Heart right ventricle (tissue), 16 donors: ENCODE measurements around the gene CDC20B. TPM values are rescaled to one million over a fixed set of nuclear protein-coding genes. Genes with fewer than 3 reads are reported as not detected.

Experiments used
- ATAC-seq, 8 donors: fragments of 200-7000 bp; cut with Tn5 transposase; one replicate each; pipeline ENCODE4 v1.9.1; 2020; ENCODE audit warnings: mild to moderate bottlenecking in 8 of 8, moderate library complexity in 8 of 8, moderate number of reproducible peaks in 1 of 8
- DNase-seq, 2 donors: peaks; one replicate each; pipeline ENCODE4 v3.0.0-alpha.2; 2020
- H3K27ac ChIP-seq, 10 donors: fragments of 200-600 bp; sonication (generic) in 2 of 10; one replicate each; pipeline versions ENCODE4 v1.5.0 to v1.8.0; 2020 to 2022; ENCODE audit warnings: mild to moderate bottlenecking in 3 of 10
- H3K27me3 ChIP-seq, 7 donors: fragments of 200-600 bp; one replicate each; pipeline ENCODE4 v1.8.0; 2021 to 2022; ENCODE audit warnings: mild to moderate bottlenecking in 2 of 7
- H3K36me3 ChIP-seq, 9 donors: fragments of 200-600 bp; sonication (generic) in 1 of 9; one replicate each; pipeline versions ENCODE4 v1.5.0 to v1.8.0; 2020 to 2022; ENCODE audit warnings: mild to moderate bottlenecking in 2 of 9
- H3K4me1 ChIP-seq, 9 donors: fragments of 200-600 bp; sonication (generic) in 1 of 9; one replicate each; pipeline versions ENCODE4 v1.5.0 to v1.8.0; 2020 to 2022; ENCODE audit warnings: mild to moderate bottlenecking in 4 of 9
- H3K4me3 ChIP-seq, 10 donors: fragments of 200-600 bp; sonication (generic) in 2 of 10; one replicate each; pipeline versions ENCODE4 v1.5.0 to v1.8.0; 2020 to 2022; ENCODE audit warnings: mild to moderate bottlenecking in 7 of 10, moderate library complexity in 2 of 10
- H3K9me3 ChIP-seq, 11 donors: fragments of 200-600 bp in 10 of 11; sonication (generic) in 2 of 11; one replicate each; pipeline versions ENCODE4 v1.5.0 to v1.8.0; 2013 to 2022; ENCODE audit warnings: mild to moderate bottlenecking in 2 of 11, control low read depth in 1 of 11, moderate library complexity in 1 of 11
- WGBS, 2 donors: extraction: QIAGEN DNeasy Blood & Tissue Kit; methylation state at CpG; one replicate each; pipeline ENCODE4 v1.1.7; 2013; ENCODE audit warnings: inconsistent platforms in 1 of 2; 5-methylcytosine and 5-hydroxymethylcytosine counted together
- intact Hi-C, 10 donors: fragments of 100-400 bp; cut with DNase I; formaldehyde crosslinking; loops; one replicate each; pipeline versions ENCODE4 v1.11.1 to v1.14.2; 2022
- polyA plus RNA-seq, 2 donors: library from polyadenylated mRNA; stranded (reverse); fragments of 200-250 nt; gene quantifications; one replicate each; pipeline ENCODE4 v1.2.3, GENCODE V29; 2013
- total RNA-seq, 10 donors: library from RNA; stranded (reverse); fragmentation: NEBNext Ultra II Directional in 3 of 10; extraction: Animal tissue kit (Norgen Biotek cat#: 25700) in 3 of 10; gene quantifications; one replicate each; pipeline versions ENCODE4 v1.2.1 to v1.2.4, GENCODE V29; 2021 to 2023
- TF ChIP-seq, protein P1 (sequence below), 9 donors: fragments of 200-600 bp; sonication (generic) in 2 of 9; IDR thresholded peaks; one replicate each; pipeline versions ENCODE4 v1.5.0 to v1.8.0; 2021 to 2022; ENCODE audit warnings: antibody characterized with exemption in 9 of 9, mild to moderate bottlenecking in 5 of 9, moderate library complexity in 1 of 9
- donor health status: Arrhythmogenic right ventricular cardiomyopathy.
- donor health status: ischemic (EF 13 %, LVEDD 7.1; RV severe dilation, severe dysfunction).
- donor health status: healthy with polysubstance abuse.
- donor health status: DM: no; HTN: yes; CAD: no.
- donor health status: DM: no; HTN: no; CAD: no.
- donor health status: ischemic (EF 25% LVEDD 6.9; RV normal size, moderate dysfunction).
- donor health status: ischemic (EF 25% LVEDD 5.7; RV mildly dilated, moderate dysfunction).
- donor health status: healthy.
- donor health status: DM: yes; HTN: yes; CAD: no.
- donor health status: Ischemic cardiomyopathy.
- donor health status: ischemic (EF 35%, LVEDD 5.7; RV mildly dilated, moderate dysfunction).
- donor health status: nonischemic (EF 11% LVEDD 7.7; RV severe dilation, severe dysfunction).
- donor health status: DM: yes; HTN: yes; CAD: no.
- donor health status: PGD.
- donor health status: ischemic (EF 29% LVEDD 5.4; RV normal size, mild dysfunction).
- donor health status: nonischemic (EF 23%, LVEDD 6.1; RV moderate dilation, normal function).

Gene CDC20B
- total and polyA plus RNA-seq, 12 donors = not detected

DNA sequence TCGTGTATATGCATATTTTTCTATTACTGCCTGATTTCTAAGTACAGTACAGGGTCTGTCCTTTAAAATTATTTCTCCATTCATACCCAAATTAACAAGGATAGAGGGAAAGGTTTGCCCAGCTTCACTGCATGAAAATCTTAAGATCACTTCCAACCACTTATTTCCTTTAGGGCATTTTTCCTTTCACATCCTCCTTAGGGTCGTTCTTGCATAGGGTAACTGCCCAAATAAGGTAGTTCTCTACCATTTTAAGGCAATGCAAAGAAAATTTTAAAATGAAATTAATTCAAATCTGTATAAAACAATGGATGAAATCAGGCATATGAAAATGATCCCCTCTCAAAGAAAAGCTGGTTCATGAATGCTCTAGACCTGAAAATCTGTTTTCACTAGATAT is 4.1 kb upstream of the CDC20B start:
- ATAC-seq (no peak), DNase-seq (no peak)
- Histone ChIP-seq H3K27ac (no peak overlapping the region), H3K9me3 (no peaks in the 10 kb centered on the region), H3K27me3 (peaks cover 0 to 97% (median 84%) of the 10 kb centered on the region in 7 donors), H3K4me1 (peaks cover 12 to 32% (median 28%) of the 10 kb centered on the region in 9 donors), H3K4me3 (no peak overlapping the region), H3K36me3 (no peaks in the 10 kb centered on the region)
- TF ChIP-seq, protein P1, sequence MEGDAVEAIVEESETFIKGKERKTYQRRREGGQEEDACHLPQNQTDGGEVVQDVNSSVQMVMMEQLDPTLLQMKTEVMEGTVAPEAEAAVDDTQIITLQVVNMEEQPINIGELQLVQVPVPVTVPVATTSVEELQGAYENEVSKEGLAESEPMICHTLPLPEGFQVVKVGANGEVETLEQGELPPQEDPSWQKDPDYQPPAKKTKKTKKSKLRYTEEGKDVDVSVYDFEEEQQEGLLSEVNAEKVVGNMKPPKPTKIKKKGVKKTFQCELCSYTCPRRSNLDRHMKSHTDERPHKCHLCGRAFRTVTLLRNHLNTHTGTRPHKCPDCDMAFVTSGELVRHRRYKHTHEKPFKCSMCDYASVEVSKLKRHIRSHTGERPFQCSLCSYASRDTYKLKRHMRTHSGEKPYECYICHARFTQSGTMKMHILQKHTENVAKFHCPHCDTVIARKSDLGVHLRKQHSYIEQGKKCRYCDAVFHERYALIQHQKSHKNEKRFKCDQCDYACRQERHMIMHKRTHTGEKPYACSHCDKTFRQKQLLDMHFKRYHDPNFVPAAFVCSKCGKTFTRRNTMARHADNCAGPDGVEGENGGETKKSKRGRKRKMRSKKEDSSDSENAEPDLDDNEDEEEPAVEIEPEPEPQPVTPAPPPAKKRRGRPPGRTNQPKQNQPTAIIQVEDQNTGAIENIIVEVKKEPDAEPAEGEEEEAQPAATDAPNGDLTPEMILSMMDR (IDR thresholded peaks at IDR 0.05) = no peak
- intact Hi-C loops = loop anchor here in 7 of 10 donors (5.0 to 10.0 kb wide), 6 partner anchors 45 to 528 kb away; partner anchors contain the start of genes CCNO (in 3 of the 7) and MCIDAS (in 2 of the 7)
- WGBS, 2 donors = 21 to 27% methylated on average over 2 of the region's 2 CpGs

DNA sequence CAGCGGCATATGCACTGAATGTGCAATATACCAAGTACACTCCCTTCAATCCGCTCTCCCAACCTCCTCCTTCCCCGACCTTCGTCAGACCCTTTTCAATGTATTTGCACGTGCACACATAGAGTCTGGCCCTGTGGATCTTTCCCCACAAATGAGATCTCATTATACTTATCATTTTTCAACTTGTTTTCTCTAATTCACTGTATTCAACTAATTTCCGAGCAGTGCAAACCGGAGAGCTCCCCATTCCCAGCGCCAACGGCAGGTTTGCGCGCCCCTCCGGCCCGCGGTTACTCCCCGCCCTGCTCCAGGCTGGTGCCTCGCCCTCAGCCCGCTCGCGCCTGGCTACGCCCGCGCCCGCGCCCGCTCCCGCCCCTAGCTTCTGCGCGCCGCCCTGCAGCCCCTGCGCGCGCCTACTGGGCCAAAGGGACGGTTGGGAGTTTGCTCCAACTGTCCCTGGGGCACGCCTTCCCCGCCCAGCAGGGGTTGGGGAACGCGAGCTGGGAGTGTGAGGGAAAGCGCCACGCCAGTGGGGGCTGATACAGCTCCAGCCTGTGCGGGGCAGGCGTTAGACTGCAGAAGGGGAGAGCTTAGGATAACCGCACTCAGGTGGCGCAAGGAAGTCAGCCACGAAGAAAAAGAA is 3.3 kb upstream of the CDC20B start:
- ATAC-seq = peak; percentile 31 to 81 (median 58)
- intact Hi-C loops = loop anchor here in 7 of 10 donors (5.0 to 10.0 kb wide), 6 partner anchors 46 to 529 kb away; partner anchors contain the start of genes CCNO (in 3 of the 7) and MCIDAS (in 2 of the 7)
- DNase-seq = peak in 1 of 2 donors; percentile 30
- H3K4me3 ChIP-seq = peak overlapping the region in 9 of 10 donors; percentile 2 to 44 (median 29)
- peaks cover 0 to 98% (median 84%) of the 10 kb centered on the region in 7 donors for H3K27me3 ChIP-seq
- no peaks in the 10 kb centered on the region for H3K36me3 ChIP-seq
- H3K4me1 ChIP-seq = peaks cover 12 to 34% (median 28%) of the 10 kb centered on the region in 9 donors
- 1 to 2% methylated on average over 44 of the region's 44 CpGs for WGBS, 2 donors
- H3K27ac ChIP-seq = no peak overlapping the region
- TF ChIP-seq, protein P1 (IDR thresholded peaks at IDR 0.05) = peak in 7 of 9 donors; percentile 13 to 54 (median 32)
- H3K9me3 ChIP-seq = no peaks in the 10 kb centered on the region

DNA sequence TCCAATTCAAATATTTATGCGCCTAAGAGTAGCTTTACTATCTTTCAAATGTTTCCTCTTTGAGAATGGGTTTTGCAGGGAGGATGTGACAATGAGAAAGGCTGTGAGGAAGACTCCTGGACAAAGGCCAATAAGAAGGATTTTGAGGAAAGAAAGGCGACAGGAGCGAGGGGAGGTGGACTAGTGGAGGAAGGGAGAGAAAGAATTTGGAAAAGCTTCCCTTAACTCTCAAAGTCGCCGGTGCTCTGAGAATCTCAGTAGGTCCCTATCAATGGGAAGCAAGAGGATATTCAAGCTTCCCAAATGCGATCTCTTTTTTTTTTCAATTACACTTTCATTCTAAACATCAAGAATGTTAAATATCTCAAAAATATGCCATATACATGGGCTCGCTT is 2.8 kb upstream of the CDC20B start:
- Histone ChIP-seq H3K27me3 (peaks cover 0 to 98% (median 85%) of the 10 kb centered on the region in 7 donors), H3K4me1 (peaks cover 12 to 34% (median 28%) of the 10 kb centered on the region in 9 donors), H3K4me3 (peak overlapping the region in 5 of 10 donors; percentile 2 to 44 (median 29)), H3K9me3 (no peaks in the 10 kb centered on the region), H3K36me3 (no peaks in the 10 kb centered on the region), H3K27ac (no peak overlapping the region)
- ATAC-seq (no peak), DNase-seq (no peak)
- WGBS, 2 donors = 12 to 17% methylated on average over 7 of the region's 7 CpGs
- TF ChIP-seq, protein P1 (IDR thresholded peaks at IDR 0.05) = no peak
- intact Hi-C loops = loop anchor here in 7 of 10 donors (5.0 to 10.0 kb wide), 6 partner anchors 47 to 529 kb away; partner anchors contain the start of genes CCNO (in 3 of the 7) and MCIDAS (in 2 of the 7)

DNA sequence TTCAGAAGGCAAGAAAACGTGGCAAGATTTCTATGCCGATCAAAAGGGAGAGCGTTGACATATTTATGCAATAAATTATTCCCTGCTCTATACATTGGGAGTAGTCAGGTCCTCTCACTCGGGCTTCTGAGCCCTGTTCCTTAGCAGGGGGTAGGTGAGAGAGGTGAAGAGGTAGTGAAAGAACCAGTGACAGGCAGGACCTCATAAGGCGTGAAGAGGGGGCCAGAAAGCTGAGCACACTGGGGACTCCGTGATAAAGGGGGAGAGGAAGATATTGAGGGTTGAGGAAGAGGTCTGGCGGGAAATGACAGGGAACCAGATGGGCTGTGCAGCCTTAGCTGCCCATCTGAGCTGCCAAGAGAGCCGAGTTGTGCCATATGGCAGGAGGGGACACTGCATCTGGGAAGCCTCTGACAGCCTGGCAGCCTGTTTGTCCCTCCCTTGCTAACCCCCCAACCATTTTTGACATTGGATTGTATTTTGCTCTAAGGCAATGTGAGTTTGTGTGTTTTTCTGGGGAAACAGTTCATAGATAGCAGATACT is 782 bp upstream of the CDC20B start:
- Histone ChIP-seq H3K4me3 (peak overlapping the region; percentile 27 to 63 (median 53)), H3K4me1 (peaks cover 12 to 34% (median 28%) of the 10 kb centered on the region in 9 donors), H3K27me3 (peaks cover 0 to 94% (median 70%) of the 10 kb centered on the region in 7 donors), H3K27ac (no peak overlapping the region), H3K36me3 (no peaks in the 10 kb centered on the region), H3K9me3 (no peaks in the 10 kb centered on the region)
- TF ChIP-seq, protein P1 (IDR thresholded peaks at IDR 0.05) = no peak
- WGBS, 2 donors = 15 to 22% methylated on average over 8 of the region's 8 CpGs
- peak in 1 of 8 donors; percentile 23 for ATAC-seq
- no peak for DNase-seq
- intact Hi-C loops = loop anchor here in 6 of 10 donors (5.0 to 10.0 kb wide), 5 partner anchors 51 to 531 kb away; partner anchors contain the start of genes MCIDAS (in 2 of the 6) and CCNO (in 1 of the 6)
